Body of pancreas (tissue), 4 donors: Measurements from ENCODE around the gene ATP1A1. TPM values are rescaled to one million over a fixed set of nuclear protein-coding genes. Genes with fewer than 3 reads are reported as not detected.
A peak's percentile ranks its signal among the peaks of the same experiment; 100 is the strongest.

Experiments
- ATAC-seq: fragments of 150-250 bp; one replicate; pipeline ENCODE4 v1.9.1; 2016
- DNase-seq, 4 donors: peaks; one replicate each; pipeline ENCODE4 v3.0.0-alpha.2; 2019
- H3K27ac ChIP-seq, 4 donors: fragments of 200-600 bp; sonication (generic); 1 replicate in 3 of 4; 2 replicates in 1 of 4; pipeline versions ENCODE4 v1.5.1 to v1.6.1; 2016 to 2019; ENCODE audit warnings: mild to moderate bottlenecking in 1 of 4, mixed read lengths in 1 of 4, moderate library complexity in 1 of 4
- H3K27me3 ChIP-seq, 2 donors: fragments of 200-600 bp; sonication (generic); one replicate each; pipeline ENCODE4 v1.6.0; 2016; ENCODE audit warnings: mild to moderate bottlenecking in 1 of 2
- H3K36me3 ChIP-seq, 2 donors: fragments of 200-600 bp; sonication (generic); replicated peaks in 1 of 2; 2 replicates each; pipeline ENCODE4 v1.5.1; 2016; ENCODE audit warnings: low read depth in 2 of 2; ENCODE audit not compliant: insufficient read depth in 1 of 2
- H3K4me1 ChIP-seq: fragments of 200-600 bp; sonication (generic); one replicate; pipeline ENCODE4 v1.6.0; 2016
- H3K4me3 ChIP-seq, 2 donors: fragments of 200-600 bp; sonication (generic); 1 replicate in 1 of 2; 2 replicates in 1 of 2; pipeline ENCODE4 v1.5.1; 2016 to 2019
- H3K9me3 ChIP-seq, 3 donors: fragments of 200-600 bp; sonication (generic); 1 replicate in 2 of 3; 2 replicates in 1 of 3; pipeline ENCODE4 v1.5.1; 2016
- CTCF ChIP-seq, 7 experiments: fragments of 450-650 bp in 4 of 7; fragments of 200-600 bp in 3 of 7; sonication (generic) in 3 of 7; IDR thresholded peaks; one replicate each; pipeline ENCODE4 v1.5.1; 2016 to 2019; ENCODE audit warnings: antibody characterized with exemption in 7 of 7
- POLR2A ChIP-seq, 3 donors: fragments of 450-650 bp; IDR thresholded peaks; one replicate each; pipeline ENCODE4 v1.6.1; 2016; ENCODE audit warnings: antibody characterized with exemption in 3 of 3, mild to moderate bottlenecking in 2 of 3
- WGBS, 2 donors: methylation state at CpG; one replicate each; pipeline ENCODE4 v1.1.5; 2017; 5-methylcytosine and 5-hydroxymethylcytosine counted together
- intact Hi-C: fragments of 100-400 bp; cut with DNase I; formaldehyde crosslinking; loops from one replicate; pipeline ENCODE4 v1.15.1; 2023
- total RNA-seq, 2 donors: library from RNA; depleted of rRNA; stranded (reverse); fragments of >200 nt; gene quantifications; one replicate each; pipeline ENCODE4 v1.1.0, GENCODE V29; 2016

ATP1A1 gene
- total RNA-seq, 2 donors from 2014 or later: 423 to 593 TPM

GRCh38 chr1:116405241-116406135 is 32.4 kb downstream of the ATP1A1 start:
- Histone ChIP-seq H3K36me3 (peaks cover 24 to 49% of the 10 kb centered on the region in 2 donors), H3K4me3 (no peak overlapping the region), H3K4me1 (no peaks in the 10 kb centered on the region), H3K27ac (peak overlapping the region in 3 of 4 donors; percentile 7 to 22 (median 22)), H3K9me3 (no peaks in the 10 kb centered on the region), H3K27me3 (no peaks in the 10 kb centered on the region)
- TF ChIP-seq POLR2A (IDR thresholded peaks at IDR 0.05) (no peak), CTCF (IDR thresholded peaks at IDR 0.05) (no peak)
- 72 to 75% methylated on average over 13 to 14 of the region's 14 CpGs for WGBS, 2 donors
- no peak for DNase-seq
- ATAC-seq: no peak
- intact Hi-C loops: no loop called here

GRCh38 chr1:116407033-116407432 is 34.0 kb downstream of the ATP1A1 start:
- H3K4me1 ChIP-seq: peaks cover 9% of the 10 kb centered on the region
- intact Hi-C loops: no loop called here
- no peaks in the 10 kb centered on the region for H3K27me3 ChIP-seq
- no peak overlapping the region for H3K4me3 ChIP-seq
- DNase-seq (no peak), ATAC-seq (no peak)
- H3K27ac ChIP-seq: no peak overlapping the region
- H3K36me3 ChIP-seq: peaks cover 13 to 39% of the 10 kb centered on the region in 2 donors
- 87 to 91% methylated on average over 6 of the region's 6 CpGs for WGBS, 2 donors
- H3K9me3 ChIP-seq: no peaks in the 10 kb centered on the region
- TF ChIP-seq POLR2A (IDR thresholded peaks at IDR 0.05) (no peak), CTCF (IDR thresholded peaks at IDR 0.05) (no peak)

- Histone ChIP-seq H3K36me3 (peaks cover 7 to 28% of the 10 kb centered on the region in 2 donors), H3K9me3 (no peaks in the 10 kb centered on the region), H3K27me3 (no peaks in the 10 kb centered on the region), H3K4me3 (no peak overlapping the region), H3K4me1 (peaks cover 19% of the 10 kb centered on the region), H3K27ac (peak overlapping the region in 2 of 4 donors; percentile 24 to 31)
- ATAC-seq: no peak
- TF ChIP-seq POLR2A (IDR thresholded peaks at IDR 0.05): no peak
- TF ChIP-seq CTCF (IDR thresholded peaks at IDR 0.05): no peak
- DNase-seq: no peak
- WGBS, 2 donors: 83 to 88% methylated on average over 2 of the region's 2 CpGs
- intact Hi-C loops: no loop called here
Observed at GRCh38 chr1:116408193-116408592, 35.1 kb downstream of the ATP1A1 start.

- WGBS, 2 donors: 87 to 91% methylated on average over 11 to 13 of the region's 13 CpGs
- DNase-seq: no peak
- ATAC-seq: no peak
- Histone ChIP-seq H3K27ac (peak overlapping the region in 3 of 4 donors; percentile 24 to 50 (median 31)), H3K9me3 (no peaks in the 10 kb centered on the region), H3K27me3 (no peaks in the 10 kb centered on the region), H3K4me3 (no peak overlapping the region), H3K4me1 (peaks cover 19% of the 10 kb centered on the region), H3K36me3 (peaks cover 0 to 22% of the 10 kb centered on the region in 2 donors)
- intact Hi-C loops: no loop called here
- TF ChIP-seq POLR2A (IDR thresholded peaks at IDR 0.05): no peak
- TF ChIP-seq CTCF (IDR thresholded peaks at IDR 0.05): no peak
Observed at GRCh38 chr1:116408803-116409720, 36.0 kb downstream of the ATP1A1 start.
